ENCODE data around the gene PACS1.

DNA sequence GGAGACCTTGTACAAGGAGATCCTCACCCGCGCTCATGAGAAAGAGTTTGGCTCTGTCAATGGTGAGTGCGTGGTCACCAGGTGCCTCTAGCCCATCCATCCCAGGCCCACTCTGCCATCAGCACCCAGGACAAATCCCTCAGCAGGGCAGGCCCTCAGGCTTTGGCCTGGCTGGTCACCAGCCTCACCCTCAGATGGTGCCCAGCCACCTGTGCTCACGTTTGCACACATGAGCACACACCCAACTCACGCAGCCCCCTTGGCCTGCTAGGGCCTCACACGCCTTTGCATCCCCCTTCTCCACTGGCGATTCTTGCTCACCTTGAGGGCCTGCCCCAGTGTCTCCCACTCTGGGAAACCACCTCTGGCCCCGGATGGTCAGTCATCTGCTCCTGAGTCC, 194.3 kb downstream of the PACS1 start:
- TF ChIP-seq, protein P1, sequence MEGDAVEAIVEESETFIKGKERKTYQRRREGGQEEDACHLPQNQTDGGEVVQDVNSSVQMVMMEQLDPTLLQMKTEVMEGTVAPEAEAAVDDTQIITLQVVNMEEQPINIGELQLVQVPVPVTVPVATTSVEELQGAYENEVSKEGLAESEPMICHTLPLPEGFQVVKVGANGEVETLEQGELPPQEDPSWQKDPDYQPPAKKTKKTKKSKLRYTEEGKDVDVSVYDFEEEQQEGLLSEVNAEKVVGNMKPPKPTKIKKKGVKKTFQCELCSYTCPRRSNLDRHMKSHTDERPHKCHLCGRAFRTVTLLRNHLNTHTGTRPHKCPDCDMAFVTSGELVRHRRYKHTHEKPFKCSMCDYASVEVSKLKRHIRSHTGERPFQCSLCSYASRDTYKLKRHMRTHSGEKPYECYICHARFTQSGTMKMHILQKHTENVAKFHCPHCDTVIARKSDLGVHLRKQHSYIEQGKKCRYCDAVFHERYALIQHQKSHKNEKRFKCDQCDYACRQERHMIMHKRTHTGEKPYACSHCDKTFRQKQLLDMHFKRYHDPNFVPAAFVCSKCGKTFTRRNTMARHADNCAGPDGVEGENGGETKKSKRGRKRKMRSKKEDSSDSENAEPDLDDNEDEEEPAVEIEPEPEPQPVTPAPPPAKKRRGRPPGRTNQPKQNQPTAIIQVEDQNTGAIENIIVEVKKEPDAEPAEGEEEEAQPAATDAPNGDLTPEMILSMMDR (IDR thresholded peaks at IDR 0.05; ENCODE audit: low read length), result no peak
- no peak for TF ChIP-seq EZH2 (optimal IDR thresholded peaks at IDR 0.05; ENCODE audit: low read depth, low read length)

Measured in MM.1S (cell line).